NCI-H524 treated with DMSO at 0.1 percent for 48 hours (cell line): ENCODE measurements around the gene EXPH5.

Experiments used
- DNase-seq: peaks from one replicate; lab custom pipeline; 2025; lab: John Stamatoyannopoulos, UW

Gene EXPH5

DNA sequence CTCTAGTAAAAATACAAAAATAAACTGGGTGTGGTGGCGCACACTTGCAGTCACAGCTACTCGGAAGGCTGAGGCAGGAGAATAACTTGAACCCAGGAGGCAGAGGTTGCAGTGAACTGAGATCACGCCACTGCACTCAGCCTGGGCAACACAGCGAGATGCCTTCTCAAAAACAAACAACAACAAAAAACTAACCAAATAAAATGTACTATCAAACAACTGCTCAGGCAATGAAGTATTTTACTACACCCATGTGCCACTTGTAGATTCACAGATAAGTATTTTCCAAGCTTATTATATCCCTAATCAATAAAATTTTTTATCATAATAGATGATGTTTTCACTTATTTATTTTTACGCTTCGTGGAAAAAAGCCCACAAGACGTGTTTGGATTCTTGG, 127.2 kb downstream of the EXPH5 start:
- DNase-seq: no peak
